ENCODE measurements around the gene ZSCAN26.

Gene ZSCAN26

DNA sequence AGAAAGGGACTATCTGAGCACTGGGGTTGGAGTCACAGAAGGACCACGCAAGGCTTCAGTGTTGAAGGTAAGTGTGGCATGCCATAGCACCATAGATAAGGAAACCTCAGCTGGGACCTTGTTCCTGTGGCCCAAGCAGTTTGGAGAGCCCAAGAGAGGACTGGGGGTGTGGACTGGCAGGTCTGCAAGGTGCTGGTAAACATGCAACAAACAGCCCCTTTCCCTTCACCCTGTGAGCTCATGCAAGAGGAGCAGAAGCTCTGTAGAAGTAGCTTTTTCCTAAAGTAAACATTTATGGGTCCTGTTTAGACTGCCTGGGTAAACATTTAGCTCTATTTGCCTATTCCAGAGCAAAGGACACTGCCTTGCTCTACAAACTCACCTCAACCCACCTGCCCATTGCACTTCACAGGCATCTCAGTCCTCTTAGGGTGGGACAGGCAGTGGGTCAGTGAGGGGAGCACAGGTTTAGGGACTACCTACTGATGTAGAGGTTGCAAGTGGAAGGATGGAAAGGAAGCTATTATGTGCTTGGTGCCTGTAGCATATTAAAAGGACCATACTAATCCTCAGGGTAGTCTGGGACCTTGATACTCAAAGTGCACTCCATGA, 57.0 kb downstream of the ZSCAN26 start:
- no peak for DNase-seq

DNA sequence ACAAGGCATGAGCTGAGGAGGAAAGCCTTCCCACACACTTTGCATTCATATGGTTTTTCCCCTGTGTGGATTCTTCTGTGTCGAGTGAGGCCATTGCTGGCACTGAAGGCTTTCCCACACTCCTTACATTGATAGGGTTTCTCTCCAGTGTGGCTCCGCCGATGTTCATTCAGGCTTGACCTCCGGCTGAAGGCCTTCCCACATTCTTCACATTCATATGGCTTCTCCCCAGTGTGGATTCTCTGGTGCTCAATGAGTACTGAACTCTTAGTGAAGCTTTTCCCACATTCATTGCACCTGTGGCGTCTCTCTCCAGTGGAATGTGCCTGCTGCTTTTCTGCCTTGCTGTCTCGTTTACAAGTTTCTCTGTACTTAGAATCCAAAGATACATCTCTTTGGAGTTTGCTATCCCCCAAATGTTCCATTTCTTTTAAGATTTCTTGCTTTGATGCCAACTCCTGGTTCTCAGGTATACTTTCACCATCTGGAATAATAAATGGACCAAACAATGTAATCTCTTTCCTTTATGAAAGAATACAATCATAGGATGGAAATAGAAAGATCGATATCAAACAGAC, 59.5 kb downstream of the ZSCAN26 start:
- DNase-seq, result no peak
